Measurements from ENCODE around the gene MMP23B. TPM values are rescaled to one million over a fixed set of nuclear protein-coding genes. Genes with fewer than 3 reads are reported as not detected.

Gene MMP23B
- total RNA-seq, 4 donors from 2014 or later = 1.7 to 3.1 (median 2.9) TPM

- TF ChIP-seq, protein P1, sequence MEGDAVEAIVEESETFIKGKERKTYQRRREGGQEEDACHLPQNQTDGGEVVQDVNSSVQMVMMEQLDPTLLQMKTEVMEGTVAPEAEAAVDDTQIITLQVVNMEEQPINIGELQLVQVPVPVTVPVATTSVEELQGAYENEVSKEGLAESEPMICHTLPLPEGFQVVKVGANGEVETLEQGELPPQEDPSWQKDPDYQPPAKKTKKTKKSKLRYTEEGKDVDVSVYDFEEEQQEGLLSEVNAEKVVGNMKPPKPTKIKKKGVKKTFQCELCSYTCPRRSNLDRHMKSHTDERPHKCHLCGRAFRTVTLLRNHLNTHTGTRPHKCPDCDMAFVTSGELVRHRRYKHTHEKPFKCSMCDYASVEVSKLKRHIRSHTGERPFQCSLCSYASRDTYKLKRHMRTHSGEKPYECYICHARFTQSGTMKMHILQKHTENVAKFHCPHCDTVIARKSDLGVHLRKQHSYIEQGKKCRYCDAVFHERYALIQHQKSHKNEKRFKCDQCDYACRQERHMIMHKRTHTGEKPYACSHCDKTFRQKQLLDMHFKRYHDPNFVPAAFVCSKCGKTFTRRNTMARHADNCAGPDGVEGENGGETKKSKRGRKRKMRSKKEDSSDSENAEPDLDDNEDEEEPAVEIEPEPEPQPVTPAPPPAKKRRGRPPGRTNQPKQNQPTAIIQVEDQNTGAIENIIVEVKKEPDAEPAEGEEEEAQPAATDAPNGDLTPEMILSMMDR (IDR thresholded peaks at IDR 0.05) = no peak
- TF ChIP-seq POLR2AphosphoS5 (IDR thresholded peaks at IDR 0.05) = no peak
- TF ChIP-seq EP300 (IDR thresholded peaks at IDR 0.05) = no peak
- no peak for TF ChIP-seq POLR2A (IDR thresholded peaks at IDR 0.05)
- peak in 1 of 2 donors; percentile 59 for DNase-seq (ENCODE audit: low spot score in 2 of 2)
- no peak overlapping the region for H3K27ac ChIP-seq
- no peaks in the 10 kb centered on the region for H3K9me3 ChIP-seq
- H3K27me3 ChIP-seq = peaks cover 34% of the 10 kb centered on the region
- no peaks in the 10 kb centered on the region for H3K36me3 ChIP-seq
- 60% methylated on average over 8 of the region's 13 CpGs for WGBS
- H3K4me3 ChIP-seq = no peak overlapping the region
- H3K4me1 ChIP-seq = peaks cover 17% of the 10 kb centered on the region
Measured at GRCh38 chr1:1603671-1604373, 28.2 kb upstream of the MMP23B start.

- TF ChIP-seq POLR2AphosphoS5 (IDR thresholded peaks at IDR 0.05) = no peak
- TF ChIP-seq, protein P1 (IDR thresholded peaks at IDR 0.05) = no peak
- TF ChIP-seq POLR2A (IDR thresholded peaks at IDR 0.05) = no peak
- no peak for TF ChIP-seq EP300 (IDR thresholded peaks at IDR 0.05)
- no peaks in the 10 kb centered on the region for H3K9me3 ChIP-seq
- DNase-seq (ENCODE audit: low spot score in 2 of 2) = no peak
- no peaks in the 10 kb centered on the region for H3K36me3 ChIP-seq
- H3K27me3 ChIP-seq = peaks cover 27% of the 10 kb centered on the region
- no peak overlapping the region for H3K27ac ChIP-seq
- 82% methylated on average over 5 of the region's 15 CpGs for WGBS
- no peak overlapping the region for H3K4me3 ChIP-seq
- H3K4me1 ChIP-seq = peaks cover 10% of the 10 kb centered on the region
Measured at GRCh38 chr1:1604374-1605033, 27.5 kb upstream of the MMP23B start.

GRCh38 chr1:1605034-1605591 is 26.9 kb upstream of the MMP23B start:
- Histone ChIP-seq H3K4me1 (peaks cover 8% of the 10 kb centered on the region), H3K27me3 (peaks cover 25% of the 10 kb centered on the region), H3K27ac (no peak overlapping the region), H3K9me3 (no peaks in the 10 kb centered on the region), H3K36me3 (no peaks in the 10 kb centered on the region), H3K4me3 (no peak overlapping the region)
- WGBS = 73% methylated on average over 14 of the region's 14 CpGs
- TF ChIP-seq POLR2AphosphoS5 (IDR thresholded peaks at IDR 0.05) (no peak), POLR2A (IDR thresholded peaks at IDR 0.05) (no peak), EP300 (IDR thresholded peaks at IDR 0.05) (no peak)
- TF ChIP-seq, protein P1 (IDR thresholded peaks at IDR 0.05) = no peak
- no peak for DNase-seq (ENCODE audit: low spot score in 2 of 2)

DNA sequence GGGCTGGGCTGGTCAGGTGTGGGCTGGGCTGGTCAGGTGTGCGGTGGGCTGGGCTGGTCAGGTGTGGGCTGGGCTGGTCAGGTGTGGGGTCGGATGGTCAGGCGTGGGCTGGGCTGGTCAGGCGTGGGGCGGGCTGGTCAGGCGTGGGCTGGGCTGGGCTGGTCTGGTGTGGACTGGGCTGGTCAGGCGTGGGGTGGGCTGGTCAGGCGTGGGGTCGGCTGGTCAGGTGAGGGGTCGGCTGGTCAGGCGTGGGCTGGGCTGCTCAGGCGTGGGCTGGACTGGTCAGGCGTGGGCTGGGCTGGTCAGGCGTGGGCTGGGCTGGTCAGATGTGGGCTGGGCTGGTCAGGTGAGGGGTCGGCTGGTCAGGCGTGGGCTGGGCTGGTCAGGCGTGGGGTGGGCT is 26.2 kb upstream of the MMP23B start:
- TF ChIP-seq POLR2AphosphoS5 (IDR thresholded peaks at IDR 0.05) (no peak), POLR2A (IDR thresholded peaks at IDR 0.05) (no peak), EP300 (IDR thresholded peaks at IDR 0.05) (no peak)
- TF ChIP-seq, protein P1 (IDR thresholded peaks at IDR 0.05) = no peak
- 90% methylated on average over 11 of the region's 17 CpGs for WGBS
- H3K27me3 ChIP-seq = peaks cover 19% of the 10 kb centered on the region
- no peaks in the 10 kb centered on the region for H3K9me3 ChIP-seq
- H3K4me3 ChIP-seq = no peak overlapping the region
- H3K4me1 ChIP-seq = peaks cover 2% of the 10 kb centered on the region
- no peak overlapping the region for H3K27ac ChIP-seq
- H3K36me3 ChIP-seq = no peaks in the 10 kb centered on the region
- no peak for DNase-seq (ENCODE audit: low spot score in 2 of 2)

DNA sequence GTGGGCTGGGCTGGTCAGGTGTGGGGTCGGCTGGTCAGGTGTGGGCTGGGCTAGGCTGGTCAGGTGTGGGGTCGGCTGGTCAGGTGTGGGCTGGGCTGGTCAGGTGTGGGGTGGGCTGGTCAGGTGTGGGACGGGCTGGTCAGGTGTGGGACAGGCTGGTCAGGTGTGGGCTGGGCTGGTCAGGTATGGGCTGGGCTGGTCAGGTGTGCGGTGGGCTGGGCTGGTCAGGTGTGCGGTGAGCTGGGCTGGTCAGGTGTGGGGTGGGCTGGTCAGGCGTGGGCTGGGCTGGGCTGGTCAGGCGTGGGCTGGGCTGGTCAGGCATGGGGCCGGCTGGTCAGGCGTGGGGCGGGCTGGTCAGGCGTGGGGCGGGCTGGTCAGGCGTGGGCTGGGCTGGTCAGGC is 25.7 kb upstream of the MMP23B start:
- 98% methylated on average over 9 of the region's 13 CpGs for WGBS

More for the DNA sequence above, 25.7 kb upstream of the MMP23B start:
- no peak for TF ChIP-seq POLR2AphosphoS5 (IDR thresholded peaks at IDR 0.05)
- TF ChIP-seq, protein P1 (IDR thresholded peaks at IDR 0.05) = no peak
- TF ChIP-seq EP300 (IDR thresholded peaks at IDR 0.05) = no peak
- TF ChIP-seq POLR2A (IDR thresholded peaks at IDR 0.05) = no peak
- Histone ChIP-seq H3K4me3 (no peak overlapping the region), H3K27me3 (peaks cover 15% of the 10 kb centered on the region), H3K4me1 (no peaks in the 10 kb centered on the region), H3K9me3 (no peaks in the 10 kb centered on the region), H3K27ac (no peak overlapping the region), H3K36me3 (no peaks in the 10 kb centered on the region)
- no peak for DNase-seq (ENCODE audit: low spot score in 2 of 2)
